Right ventricle myocardium inferior (tissue), 1 donor: Measurements from ENCODE around the gene DNAI2. TPM values are rescaled to one million over a fixed set of nuclear protein-coding genes. Genes with fewer than 3 reads are reported as not detected.

ENCODE experiments used
- ATAC-seq: fragments of 200-7000 bp; cut with Tn5 transposase; one replicate; pipeline ENCODE4 v1.9.1; 2020; ENCODE audit warnings: mild to moderate bottlenecking, moderate library complexity
- DNase-seq: peaks from one replicate; pipeline ENCODE4 v3.0.0; 2021; ENCODE audit errors: missing footprints
- intact Hi-C: fragments of 100-400 bp; cut with DNase I; formaldehyde crosslinking; loops from one replicate; pipeline ENCODE4 v1.11.0; 2022
- total RNA-seq: library from RNA; stranded (reverse); fragmentation: NEBNext Ultra II Directional; extraction: Animal tissue kit (Norgen Biotek cat#: 25700); gene quantifications from one replicate; pipeline ENCODE4 v1.2.1, GENCODE V29; 2021
- donor health status: DM: no; HTN: yes; CAD: no; lungs with severe emphysema.

DNAI2 gene
- total RNA-seq, 1 donor from 2014 or later: not detected

DNA sequence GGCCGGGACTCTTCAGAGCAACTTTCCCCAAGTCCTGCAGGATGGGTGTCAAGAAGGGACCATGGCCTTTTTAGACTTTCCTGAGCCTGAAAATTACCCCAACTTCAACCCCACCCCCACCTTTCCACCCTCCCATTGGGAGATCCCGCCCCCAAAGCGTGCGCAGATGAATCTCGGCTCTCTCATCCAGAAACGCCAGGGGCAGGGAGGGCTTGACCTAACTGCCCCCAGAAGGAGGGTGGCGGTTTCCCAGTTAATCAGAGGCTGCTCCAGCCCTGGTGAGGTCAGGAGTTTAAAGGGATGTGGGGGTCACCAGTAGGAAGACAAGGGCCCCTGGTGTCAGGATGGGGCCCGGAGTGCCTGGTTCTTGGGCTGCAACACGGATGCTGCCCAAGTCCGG is 52.5 kb downstream of the DNAI2 start:
- no peak for DNase-seq
- no peak for ATAC-seq
- intact Hi-C loops: no loop called here

DNA sequence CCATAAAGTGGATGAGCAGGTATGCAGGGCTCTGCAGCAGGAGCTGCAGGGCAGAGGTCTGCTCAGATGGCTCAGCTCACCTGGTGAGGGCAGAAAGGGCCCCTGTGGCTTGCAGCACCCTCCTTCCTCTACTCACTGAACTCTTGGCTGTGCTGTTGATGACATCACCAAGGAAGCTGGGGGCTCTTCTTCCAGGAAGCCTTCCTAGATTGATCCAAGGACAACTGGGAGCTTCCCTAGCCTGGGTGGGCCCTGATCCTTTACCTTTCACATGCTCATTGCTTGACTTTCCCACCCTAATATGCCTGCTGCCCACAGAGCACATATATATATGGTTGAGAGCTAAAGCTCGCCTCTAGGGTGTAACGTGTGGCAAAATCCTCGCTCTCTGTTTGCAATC is 54.5 kb downstream of the DNAI2 start:
- DNase-seq (no peak), ATAC-seq (no peak)
- intact Hi-C loops: no loop called here

DNA sequence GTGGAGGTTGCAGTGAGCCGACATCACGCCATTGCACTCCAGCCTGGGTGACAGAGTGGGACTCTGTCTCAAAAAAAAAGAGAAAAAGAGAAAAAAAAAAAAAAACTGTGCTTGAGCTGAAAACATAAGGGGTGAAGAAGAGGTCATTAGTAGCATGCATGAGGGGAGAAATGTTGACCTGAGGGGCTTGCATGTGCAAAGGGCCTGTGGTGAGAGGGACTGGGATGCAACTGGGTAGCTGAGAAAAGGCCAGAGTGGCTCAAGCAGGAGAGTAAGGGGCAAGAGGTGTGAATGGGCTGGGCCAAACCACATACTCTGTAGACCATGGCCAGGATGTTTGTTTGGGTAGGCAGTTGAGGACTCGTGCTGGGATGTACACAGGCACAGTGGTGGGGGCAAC is 55.3 kb downstream of the DNAI2 start:
- ATAC-seq (no peak), DNase-seq (no peak)
- intact Hi-C loops: no loop called here

DNA sequence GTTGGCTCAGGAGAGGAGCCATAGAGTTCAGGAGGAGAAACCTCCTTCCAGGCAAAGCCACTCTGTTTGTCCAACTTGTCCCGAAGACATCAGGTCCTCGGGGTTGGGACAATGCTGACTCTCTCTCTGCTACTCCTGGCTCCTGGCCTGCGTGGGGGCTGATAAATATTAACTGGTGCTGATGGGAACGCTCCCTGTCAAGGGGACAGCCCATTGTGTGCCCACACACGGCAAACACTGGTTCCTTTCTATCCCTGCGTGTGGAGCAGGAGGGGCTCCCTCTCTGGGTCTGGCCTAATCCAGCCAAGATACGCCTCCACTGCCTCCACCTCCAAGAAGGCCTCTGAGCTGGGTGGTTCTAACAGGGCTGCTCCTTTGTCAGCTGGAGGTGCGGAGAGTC is 56.4 kb downstream of the DNAI2 start:
- DNase-seq (no peak), ATAC-seq (no peak)
- intact Hi-C loops: no loop called here

GRCh38 chr17:74332017-74332650 is 58.1 kb downstream of the DNAI2 start:
- ATAC-seq: no peak
- DNase-seq: no peak
- intact Hi-C loops: no loop called here

- intact Hi-C loops: no loop called here
- ATAC-seq: no peak
- DNase-seq: no peak
Observed at GRCh38 chr17:74332763-74333283, 58.8 kb downstream of the DNAI2 start.

GRCh38 chr17:74334393-74335039 is 60.5 kb downstream of the DNAI2 start:
- intact Hi-C loops: no loop called here
- ATAC-seq: no peak
- DNase-seq: no peak

GRCh38 chr17:74335529-74336062 is 61.6 kb downstream of the DNAI2 start:
- intact Hi-C loops: no loop called here
- ATAC-seq: no peak
- DNase-seq: no peak

DNA sequence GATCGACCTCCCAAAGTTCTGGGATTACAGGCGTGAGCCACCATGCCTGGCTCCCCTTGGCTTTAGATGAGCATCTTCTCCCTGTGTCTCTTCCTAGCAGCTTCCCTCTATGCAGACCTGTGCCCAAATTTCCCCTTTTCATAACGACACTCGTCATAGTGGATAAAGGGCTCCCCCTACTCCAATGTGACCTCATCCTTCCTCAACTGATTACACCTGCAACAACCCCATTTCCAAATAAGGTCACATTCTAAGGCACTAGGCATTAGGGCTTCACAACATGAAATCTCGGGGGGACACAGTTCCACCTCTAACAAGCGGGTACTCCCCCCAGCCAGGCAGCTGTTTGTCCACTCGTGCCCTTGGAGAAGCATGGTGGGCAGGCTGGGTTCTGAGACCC is 62.3 kb downstream of the DNAI2 start:
- intact Hi-C loops: no loop called here
- DNase-seq: no peak
- no peak for ATAC-seq

DNA sequence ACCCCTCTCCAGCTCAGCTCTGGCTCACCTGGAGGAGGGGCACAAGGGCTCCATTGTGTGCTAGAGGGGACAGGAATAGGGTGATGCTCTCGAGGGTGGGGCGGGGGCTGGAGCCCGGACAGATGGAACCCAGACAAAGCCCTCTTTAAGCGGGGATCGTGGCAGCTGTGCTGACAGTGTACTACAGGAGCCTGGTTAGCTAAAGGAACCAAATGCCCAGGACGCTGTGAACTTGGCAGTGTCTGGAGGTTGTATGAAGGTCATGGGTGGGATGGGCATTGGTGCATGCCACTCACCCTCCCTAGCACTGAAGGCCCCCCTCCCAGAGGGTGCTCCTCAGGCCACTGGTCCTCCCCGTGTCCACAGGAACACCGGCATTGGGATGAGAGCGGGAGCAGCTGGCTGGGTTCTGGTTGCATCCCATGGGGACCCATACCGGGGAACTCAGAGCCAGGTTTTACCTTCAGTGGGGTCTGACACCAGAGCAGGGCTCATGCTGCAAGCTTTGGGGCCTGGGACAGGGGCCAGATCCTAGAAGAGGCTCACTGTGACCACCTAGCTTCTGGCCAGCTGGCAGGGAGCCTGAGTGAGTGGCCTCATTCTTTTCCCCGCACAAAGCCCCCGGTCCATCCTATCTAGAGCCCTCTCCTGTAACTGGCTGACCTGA is 63.9 kb downstream of the DNAI2 start:
- ATAC-seq: no peak
- intact Hi-C loops: no loop called here
- DNase-seq: no peak

GRCh38 chr17:74339537-74340195 is 65.6 kb downstream of the DNAI2 start:
- intact Hi-C loops: no loop called here
- ATAC-seq (no peak), DNase-seq (no peak)

GRCh38 chr17:74340470-74341023 is 66.5 kb downstream of the DNAI2 start:
- no peak for DNase-seq
- intact Hi-C loops: no loop called here
- no peak for ATAC-seq

GRCh38 chr17:74342224-74342623 is 68.2 kb downstream of the DNAI2 start:
- ATAC-seq (no peak), DNase-seq (no peak)
- intact Hi-C loops: no loop called here

- ATAC-seq: no peak
- no peak for DNase-seq
- intact Hi-C loops: no loop called here
Observed at GRCh38 chr17:74343121-74343520, 69.1 kb downstream of the DNAI2 start.

GRCh38 chr17:74343526-74344284 is 69.7 kb downstream of the DNAI2 start:
- ATAC-seq (no peak), DNase-seq (no peak)
- intact Hi-C loops: no loop called here

- intact Hi-C loops: no loop called here
- no peak for DNase-seq
- ATAC-seq: no peak
Observed at GRCh38 chr17:74344658-74345057, 70.6 kb downstream of the DNAI2 start.

GRCh38 chr17:74345433-74346241 is 71.6 kb downstream of the DNAI2 start:
- no peak for ATAC-seq
- intact Hi-C loops: no loop called here
- DNase-seq: no peak

GRCh38 chr17:74347646-74348045 is 73.6 kb downstream of the DNAI2 start:
- no peak for DNase-seq
- intact Hi-C loops: no loop called here
- ATAC-seq: no peak
